ENCODE results near the gene SMC3. TPM values are rescaled to one million over a fixed set of nuclear protein-coding genes. Genes with fewer than 3 reads are reported as not detected.
"Not testable (repeated sequence)": the region's sequence is repeated elsewhere in the genome, so short reads cannot be mapped to it uniquely, and the experiment has no call there.

Gene SMC3
- polyA plus RNA-seq, 4 donors = 19.2 to 82.4 (median 22.2) TPM

GRCh38 chr10:110639046-110639445 is 71.6 kb downstream of the SMC3 start:
- not testable (repeated sequence) for FAIRE-seq; H3K4me1 ChIP-seq (ENCODE audit: control insufficient read depth in 3 of 3, insufficient read depth in 2 of 3, low read depth in 1 of 3, low read length in 2 of 3); H3K36me3 ChIP-seq (ENCODE audit: control insufficient read depth in 3 of 3, insufficient read depth in 2 of 3, low read depth in 1 of 3, low read length in 3 of 3); H3K27ac ChIP-seq (ENCODE audit: low read depth in 1 of 3, low read length in 2 of 3); H3K9me3 ChIP-seq (ENCODE audit: control insufficient read depth in 2 of 2, insufficient read depth in 1 of 2, low read depth in 1 of 2, low read length in 1 of 2); H3K4me3 ChIP-seq (ENCODE audit: low read depth in 1 of 3, low read length in 3 of 3); DNase-seq
- peaks cover 4 to 44% (median 15%) of the 10 kb centered on the region in 3 donors for H3K27me3 ChIP-seq (ENCODE audit: control insufficient read depth in 3 of 3, insufficient read depth in 3 of 3, low read length in 3 of 3)
- 92 to 96% (median 94%) methylated on average over 6 of the region's 6 CpGs for WGBS, 3 donors

GRCh38 chr10:110639858-110640257 is 72.4 kb downstream of the SMC3 start:
- H3K4me3 ChIP-seq (ENCODE audit: low read depth in 1 of 3, low read length in 3 of 3); H3K36me3 ChIP-seq (ENCODE audit: control insufficient read depth in 3 of 3, insufficient read depth in 2 of 3, low read depth in 1 of 3, low read length in 3 of 3); H3K27ac ChIP-seq (ENCODE audit: low read depth in 1 of 3, low read length in 2 of 3); FAIRE-seq; DNase-seq; H3K9me3 ChIP-seq (ENCODE audit: control insufficient read depth in 2 of 2, insufficient read depth in 1 of 2, low read depth in 1 of 2, low read length in 1 of 2): not testable (repeated sequence)
- H3K4me1 ChIP-seq (ENCODE audit: control insufficient read depth in 3 of 3, insufficient read depth in 2 of 3, low read depth in 1 of 3, low read length in 2 of 3) = peaks cover 0 to 12% (median 8%) of the 10 kb centered on the region in 3 donors
- WGBS, 3 donors = 70 to 87% (median 79%) methylated on average over 5 to 6 of the region's 6 CpGs
- H3K27me3 ChIP-seq (ENCODE audit: control insufficient read depth in 3 of 3, insufficient read depth in 3 of 3, low read length in 3 of 3) = peaks cover 8 to 47% (median 19%) of the 10 kb centered on the region in 3 donors

- FAIRE-seq = no peak
- no peak overlapping the region for H3K4me3 ChIP-seq (ENCODE audit: low read depth in 1 of 3, low read length in 3 of 3)
- H3K36me3 ChIP-seq (ENCODE audit: control insufficient read depth in 3 of 3, insufficient read depth in 2 of 3, low read depth in 1 of 3, low read length in 3 of 3) = no peaks in the 10 kb centered on the region
- 11 to 21% (median 17%) methylated on average over 5 of the region's 5 CpGs for WGBS, 3 donors
- DNase-seq = peak in 1 of 2 donors; percentile 14
- H3K4me1 ChIP-seq (ENCODE audit: control insufficient read depth in 3 of 3, insufficient read depth in 2 of 3, low read depth in 1 of 3, low read length in 2 of 3) = peaks cover 0 to 12% (median 8%) of the 10 kb centered on the region in 3 donors
- H3K9me3 ChIP-seq (ENCODE audit: control insufficient read depth in 2 of 2, insufficient read depth in 1 of 2, low read depth in 1 of 2, low read length in 1 of 2) = no peaks in the 10 kb centered on the region
- peaks cover 8 to 55% (median 25%) of the 10 kb centered on the region in 3 donors for H3K27me3 ChIP-seq (ENCODE audit: control insufficient read depth in 3 of 3, insufficient read depth in 3 of 3, low read length in 3 of 3)
- H3K27ac ChIP-seq (ENCODE audit: low read depth in 1 of 3, low read length in 2 of 3) = no peak overlapping the region
These were observed 73.8 kb downstream of the SMC3 start for GRCh38 chr10:110641256-110641655.

GRCh38 chr10:110642204-110643034 is 74.9 kb downstream of the SMC3 start:
- WGBS, 3 donors = 25 to 34% (median 31%) methylated on average over 14 of the region's 14 CpGs
- DNase-seq (no peak), FAIRE-seq (no peak)
- Histone ChIP-seq H3K4me3 (ENCODE audit: low read depth in 1 of 3, low read length in 3 of 3) (no peak overlapping the region), H3K27ac (ENCODE audit: low read depth in 1 of 3, low read length in 2 of 3) (no peak overlapping the region), H3K36me3 (ENCODE audit: control insufficient read depth in 3 of 3, insufficient read depth in 2 of 3, low read depth in 1 of 3, low read length in 3 of 3) (no peaks in the 10 kb centered on the region), H3K4me1 (ENCODE audit: control insufficient read depth in 3 of 3, insufficient read depth in 2 of 3, low read depth in 1 of 3, low read length in 2 of 3) (peaks cover 0 to 12% (median 8%) of the 10 kb centered on the region in 3 donors), H3K9me3 (ENCODE audit: control insufficient read depth in 2 of 2, insufficient read depth in 1 of 2, low read depth in 1 of 2, low read length in 1 of 2) (no peaks in the 10 kb centered on the region), H3K27me3 (ENCODE audit: control insufficient read depth in 3 of 3, insufficient read depth in 3 of 3, low read length in 3 of 3) (peaks cover 8 to 54% (median 29%) of the 10 kb centered on the region in 3 donors)

- Histone ChIP-seq H3K27me3 (ENCODE audit: control insufficient read depth in 3 of 3, insufficient read depth in 3 of 3, low read length in 3 of 3) (peaks cover 8 to 55% (median 29%) of the 10 kb centered on the region in 3 donors), H3K27ac (ENCODE audit: low read depth in 1 of 3, low read length in 2 of 3) (no peak overlapping the region), H3K9me3 (ENCODE audit: control insufficient read depth in 2 of 2, insufficient read depth in 1 of 2, low read depth in 1 of 2, low read length in 1 of 2) (no peaks in the 10 kb centered on the region), H3K4me3 (ENCODE audit: low read depth in 1 of 3, low read length in 3 of 3) (peak overlapping the region in 2 of 3 donors; percentile 32 to 52), H3K4me1 (ENCODE audit: control insufficient read depth in 3 of 3, insufficient read depth in 2 of 3, low read depth in 1 of 3, low read length in 2 of 3) (peaks cover 0 to 12% (median 8%) of the 10 kb centered on the region in 3 donors), H3K36me3 (ENCODE audit: control insufficient read depth in 3 of 3, insufficient read depth in 2 of 3, low read depth in 1 of 3, low read length in 3 of 3) (no peaks in the 10 kb centered on the region)
- 3 to 7% (median 6%) methylated on average over 40 of the region's 40 CpGs for WGBS, 3 donors
- DNase-seq = peak in 1 of 2 donors; percentile 42
- FAIRE-seq = no peak
These were observed 75.6 kb downstream of the SMC3 start for GRCh38 chr10:110643035-110643652.

GRCh38 chr10:110643653-110644597 is 76.4 kb downstream of the SMC3 start, which contains the start of gene RBM20:
Gene RBM20, plus strand, starts transcription at chr10:110644336. Its CDS starts 119 bp downstream, at chr10:110644455.
- DNase-seq = peak in 1 of 2 donors; percentile 60
- Histone ChIP-seq H3K4me3 (ENCODE audit: low read depth in 1 of 3, low read length in 3 of 3) (peak within 1 kb of the TSS; percentile 32 to 52 (median 34)), H3K27ac (ENCODE audit: low read depth in 1 of 3, low read length in 2 of 3) (no peak within 1 kb of the TSS), H3K4me1 (ENCODE audit: control insufficient read depth in 3 of 3, insufficient read depth in 2 of 3, low read depth in 1 of 3, low read length in 2 of 3) (peaks cover 0 to 12% (median 8%) of the 10 kb centered on the region in 3 donors), H3K36me3 (ENCODE audit: control insufficient read depth in 3 of 3, insufficient read depth in 2 of 3, low read depth in 1 of 3, low read length in 3 of 3) (no peaks in the 10 kb centered on the region), H3K9me3 (ENCODE audit: control insufficient read depth in 2 of 2, insufficient read depth in 1 of 2, low read depth in 1 of 2, low read length in 1 of 2) (no peaks in the 10 kb centered on the region), H3K27me3 (ENCODE audit: control insufficient read depth in 3 of 3, insufficient read depth in 3 of 3, low read length in 3 of 3) (peaks cover 8 to 52% (median 27%) of the 10 kb centered on the region in 3 donors)
- no peak for FAIRE-seq
- 0 to 1% (median 1%) methylated on average over 69 to 106 of the region's 106 CpGs for WGBS, 3 donors

- WGBS, 3 donors = 30 to 41% (median 34%) methylated on average over 30 to 31 of the region's 31 CpGs
- Histone ChIP-seq H3K4me3 (ENCODE audit: low read depth in 1 of 3, low read length in 3 of 3) (peak overlapping the region in 1 of 3 donors; percentile 52), H3K36me3 (ENCODE audit: control insufficient read depth in 3 of 3, insufficient read depth in 2 of 3, low read depth in 1 of 3, low read length in 3 of 3) (no peaks in the 10 kb centered on the region), H3K27me3 (ENCODE audit: control insufficient read depth in 3 of 3, insufficient read depth in 3 of 3, low read length in 3 of 3) (peaks cover 8 to 55% (median 29%) of the 10 kb centered on the region in 3 donors), H3K9me3 (ENCODE audit: control insufficient read depth in 2 of 2, insufficient read depth in 1 of 2, low read depth in 1 of 2, low read length in 1 of 2) (no peaks in the 10 kb centered on the region), H3K4me1 (ENCODE audit: control insufficient read depth in 3 of 3, insufficient read depth in 2 of 3, low read depth in 1 of 3, low read length in 2 of 3) (peaks cover 0 to 12% (median 8%) of the 10 kb centered on the region in 3 donors), H3K27ac (ENCODE audit: low read depth in 1 of 3, low read length in 2 of 3) (no peak overlapping the region)
- DNase-seq (no peak), FAIRE-seq (no peak)
These were observed 77.3 kb downstream of the SMC3 start for GRCh38 chr10:110644598-110645462.

Data from small intestine (tissue), 7 donors.